Vagina (tissue), 2 donors: Measurements from ENCODE around the gene LCLAT1.

Experiments used
- CTCF ChIP-seq, 3 experiments: fragments of 450-650 bp in 2 of 3; fragments of 200-600 bp in 1 of 3; sonication (generic) in 1 of 3; IDR thresholded peaks; one replicate each; pipeline ENCODE4 v1.5.1; 2017 to 2019; ENCODE audit warnings: antibody characterized with exemption in 3 of 3, mild to moderate bottlenecking in 2 of 3, moderate library complexity in 2 of 3
- POLR2A ChIP-seq, 2 donors: fragments of 450-650 bp; IDR thresholded peaks; one replicate each; pipeline ENCODE4 v1.6.1; 2017; ENCODE audit warnings: antibody characterized with exemption in 2 of 2, mild to moderate bottlenecking in 2 of 2, moderate library complexity in 2 of 2

GRCh38 chr2:30492619-30493018 lies 45.6 kb downstream of the LCLAT1 start:
- TF ChIP-seq CTCF (IDR thresholded peaks at IDR 0.05) (no peak), POLR2A (IDR thresholded peaks at IDR 0.05) (no peak)
